PFSK-1 (cell line): ENCODE measurements around the gene RPS6KB1.

ENCODE experiments used
- POLR2AphosphoS5 ChIP-seq: IDR thresholded peaks from 2 replicates; pipeline ENCODE4 v1.6.1; 2012; ENCODE audit warnings: low read depth, mild to moderate bottlenecking, control low read depth, low read length, moderate library complexity
- TAF1 ChIP-seq: IDR thresholded peaks from 2 replicates; pipeline ENCODE4 v1.6.1; 2012; ENCODE audit warnings: low read length, control low read depth, borderline replicate concordance; ENCODE audit not compliant: insufficient read depth

GRCh38 chr17:59872351-59872750 is 20.6 kb upstream of the RPS6KB1 start:
- TF ChIP-seq TAF1 (no peak), POLR2AphosphoS5 (no peak)
